Hepatocyte (in vitro differentiated cells): ENCODE measurements around the gene SYNDIG1.

Source experiments
- EZH2phosphoT487 ChIP-seq: fragments of 200-600 bp; sonication (generic); IDR thresholded peaks from one replicate; pipeline ENCODE4 v1.6.1; 2018; ENCODE audit warnings: antibody characterized with exemption, mild to moderate bottlenecking, low read depth, moderate library complexity; ENCODE audit not compliant: unreplicated experiment, severe bottlenecking
- TF ChIP-seq, protein P1 (sequence below): fragments of 200-600 bp; sonication (generic); IDR thresholded peaks from 2 replicates; pipeline ENCODE4 v1.5.1; 2016; ENCODE audit warnings: antibody characterized with exemption, mild to moderate bottlenecking; ENCODE audit not compliant: poor library complexity

DNA sequence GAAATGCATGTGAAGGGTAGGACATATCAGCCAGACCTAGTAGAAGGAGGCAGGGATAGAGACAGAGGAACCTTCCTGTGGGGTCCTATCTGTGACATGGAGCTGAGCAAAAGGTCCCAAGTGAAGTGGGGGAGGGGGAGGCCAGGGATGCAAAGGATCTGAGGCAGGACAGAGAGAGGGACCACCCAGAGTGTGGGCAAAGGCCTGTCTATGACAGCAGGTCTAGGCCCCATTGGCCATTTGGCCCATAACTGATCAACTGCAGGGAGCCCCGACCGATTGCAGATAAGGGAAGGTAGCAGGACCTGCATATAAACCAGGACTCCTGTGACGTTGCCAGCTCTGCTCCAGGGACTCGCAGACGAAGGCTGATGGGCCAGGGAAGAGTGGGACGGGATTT lies 49.6 kb upstream of the SYNDIG1 start:
- TF ChIP-seq, protein P1, sequence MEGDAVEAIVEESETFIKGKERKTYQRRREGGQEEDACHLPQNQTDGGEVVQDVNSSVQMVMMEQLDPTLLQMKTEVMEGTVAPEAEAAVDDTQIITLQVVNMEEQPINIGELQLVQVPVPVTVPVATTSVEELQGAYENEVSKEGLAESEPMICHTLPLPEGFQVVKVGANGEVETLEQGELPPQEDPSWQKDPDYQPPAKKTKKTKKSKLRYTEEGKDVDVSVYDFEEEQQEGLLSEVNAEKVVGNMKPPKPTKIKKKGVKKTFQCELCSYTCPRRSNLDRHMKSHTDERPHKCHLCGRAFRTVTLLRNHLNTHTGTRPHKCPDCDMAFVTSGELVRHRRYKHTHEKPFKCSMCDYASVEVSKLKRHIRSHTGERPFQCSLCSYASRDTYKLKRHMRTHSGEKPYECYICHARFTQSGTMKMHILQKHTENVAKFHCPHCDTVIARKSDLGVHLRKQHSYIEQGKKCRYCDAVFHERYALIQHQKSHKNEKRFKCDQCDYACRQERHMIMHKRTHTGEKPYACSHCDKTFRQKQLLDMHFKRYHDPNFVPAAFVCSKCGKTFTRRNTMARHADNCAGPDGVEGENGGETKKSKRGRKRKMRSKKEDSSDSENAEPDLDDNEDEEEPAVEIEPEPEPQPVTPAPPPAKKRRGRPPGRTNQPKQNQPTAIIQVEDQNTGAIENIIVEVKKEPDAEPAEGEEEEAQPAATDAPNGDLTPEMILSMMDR: no peak
- TF ChIP-seq EZH2phosphoT487: no peak
